Colon (tissue), 2 donors: ENCODE measurements around the gene PRODH.
"Not testable (repeated sequence)": the region's sequence is repeated elsewhere in the genome, so short reads cannot be mapped to it uniquely, and the experiment has no call there.

Source experiments
- FAIRE-seq: peaks from 2 replicates; lab custom pipeline; 2012; peaks lifted over from hg19 to GRCh38; lab: Jason Lieb, UNC
- donor health status: control.
- donor health status: control.

PRODH gene

DNA sequence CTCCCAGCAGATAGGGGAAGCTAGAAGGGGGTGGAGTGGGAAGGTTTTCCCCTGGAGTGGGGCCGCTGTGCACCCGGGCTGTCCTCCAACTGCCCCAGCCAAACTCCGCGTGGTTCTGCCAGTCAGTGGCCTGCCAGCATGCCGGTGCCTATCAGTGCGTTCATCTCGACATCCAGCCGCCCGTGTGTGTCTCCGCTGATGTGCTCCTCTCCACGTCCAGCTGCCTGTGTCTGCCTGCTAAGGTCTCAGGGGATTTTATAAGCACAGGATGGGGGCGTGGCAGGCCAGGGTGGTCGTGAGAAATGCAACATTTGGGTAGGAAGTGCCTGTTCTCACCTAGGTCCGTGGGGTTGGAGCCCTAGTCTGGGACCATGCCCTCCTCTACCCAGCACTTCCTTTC, 17.0 kb upstream of the PRODH start:
- not testable (repeated sequence) for FAIRE-seq

DNA sequence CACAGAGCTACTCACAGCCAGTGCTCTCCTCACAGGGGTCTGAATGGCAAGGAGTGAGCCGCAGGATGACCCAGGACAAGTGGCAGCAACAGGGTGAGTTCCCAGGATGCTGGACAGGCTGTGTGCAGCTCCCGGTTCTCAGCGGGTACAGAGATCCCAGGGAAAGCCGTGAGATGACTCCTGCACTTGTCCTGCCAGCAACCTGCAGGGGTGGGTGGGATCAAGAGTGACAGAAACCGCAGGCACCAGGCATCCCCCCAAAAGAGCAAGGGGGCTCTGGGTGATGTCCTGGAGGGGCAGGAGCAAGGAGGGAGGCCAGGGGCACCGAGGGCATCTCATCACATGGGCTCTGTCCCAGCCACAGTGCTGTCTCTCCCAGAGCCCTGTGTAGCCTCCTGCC, 15.9 kb upstream of the PRODH start:
- FAIRE-seq, result no peak

DNA sequence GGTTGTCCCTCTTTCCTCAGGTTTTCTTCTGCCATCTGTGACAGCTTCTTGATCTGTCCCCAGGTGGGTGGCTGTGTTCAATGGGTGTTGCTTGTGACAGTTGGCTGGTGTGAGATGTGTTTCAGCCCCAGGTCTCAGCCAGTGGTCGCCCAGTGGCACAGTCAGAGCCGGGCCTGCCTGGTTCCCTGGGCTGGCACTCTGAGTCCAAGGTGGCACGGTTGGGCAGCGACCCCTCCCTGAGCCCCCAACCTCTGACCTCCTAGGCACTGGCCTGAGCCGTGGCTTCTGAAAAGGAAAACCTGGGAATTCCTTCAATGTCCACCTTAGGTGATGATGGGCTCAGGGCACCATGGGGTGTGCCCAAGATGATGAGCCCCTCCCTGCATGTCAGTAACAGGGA, 14.0 kb upstream of the PRODH start:
- FAIRE-seq, result no peak

DNA sequence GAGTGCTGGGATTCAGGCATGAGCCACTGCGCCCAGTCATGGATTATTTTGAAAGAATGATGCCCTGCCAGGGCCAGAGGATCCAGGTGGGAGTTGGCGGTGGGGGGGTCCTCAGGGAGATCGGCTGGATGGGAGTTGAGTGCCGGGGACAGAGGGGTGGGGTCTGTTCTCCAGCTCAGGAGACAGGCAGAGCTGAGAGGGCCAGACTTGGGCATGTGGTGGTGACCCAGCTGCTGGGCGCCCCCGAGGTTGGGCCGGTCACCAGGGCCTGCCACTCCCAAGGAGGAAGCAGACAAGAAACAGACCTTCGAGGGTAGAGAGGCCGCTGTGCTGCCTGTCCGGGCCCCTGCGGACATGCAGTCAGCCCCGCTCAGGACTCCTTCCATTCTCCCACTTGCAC, 11.8 kb upstream of the PRODH start:
- FAIRE-seq, result no peak

DNA sequence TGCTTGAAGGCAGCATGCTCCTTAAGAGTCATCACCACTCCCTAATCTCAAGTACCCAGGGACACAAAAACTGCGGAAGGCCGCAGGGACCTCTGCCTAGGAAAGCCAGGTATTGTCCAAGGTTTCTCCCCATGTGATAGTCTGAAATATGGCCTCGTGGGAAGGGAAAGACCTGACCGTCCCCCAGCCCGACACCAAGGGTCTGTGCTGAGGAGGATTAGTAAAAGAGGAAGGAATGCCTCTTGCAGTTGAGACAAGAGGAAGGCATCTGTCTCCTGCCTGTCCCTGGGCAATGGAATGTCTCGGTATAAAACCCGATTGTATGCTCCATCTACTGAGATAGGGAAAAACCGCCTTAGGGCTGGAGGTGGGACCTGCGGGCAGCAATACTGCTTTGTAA, 11.0 kb upstream of the PRODH start:
- not testable (repeated sequence) for FAIRE-seq

DNA sequence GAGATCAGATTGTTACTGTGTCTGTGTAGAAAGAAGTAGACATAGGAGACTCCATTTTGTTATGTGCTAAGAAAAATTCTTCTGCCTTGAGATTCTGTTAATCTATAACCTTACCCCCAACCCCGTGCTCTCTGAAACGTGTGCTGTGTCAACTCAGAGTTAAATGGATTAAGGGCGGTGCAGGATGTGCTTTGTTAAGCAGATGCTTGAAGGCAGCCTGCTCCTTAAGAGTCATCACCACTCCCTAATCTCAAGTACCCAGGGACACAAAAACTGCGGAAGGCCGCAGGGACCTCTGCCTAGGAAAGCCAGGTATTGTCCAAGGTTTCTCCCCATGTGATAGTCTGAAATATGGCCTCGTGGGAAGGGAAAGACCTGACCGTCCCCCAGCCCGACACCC, 2.6 kb upstream of the PRODH start:
- FAIRE-seq, result not testable (repeated sequence)

DNA sequence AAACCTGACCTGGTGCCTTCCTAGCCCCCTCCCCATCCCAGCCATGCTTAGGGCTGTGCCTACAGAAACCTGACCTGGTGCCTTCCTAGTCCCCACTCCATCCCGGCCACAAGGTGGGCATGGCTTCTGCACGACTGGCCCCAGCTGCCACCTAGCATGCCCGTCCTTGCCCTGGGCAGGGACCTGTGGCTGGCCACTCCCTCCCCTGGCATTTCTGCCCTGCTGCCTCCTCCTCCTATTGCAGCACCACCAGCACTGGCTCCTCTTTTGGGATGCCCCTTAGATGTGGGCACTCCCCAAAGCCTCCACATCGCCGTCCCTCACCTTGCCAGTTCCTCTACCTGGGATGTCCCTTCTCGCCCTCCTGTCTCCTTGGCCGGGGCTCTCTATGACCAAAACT, 1.4 kb downstream of the PRODH start:
- not testable (repeated sequence) for FAIRE-seq

DNA sequence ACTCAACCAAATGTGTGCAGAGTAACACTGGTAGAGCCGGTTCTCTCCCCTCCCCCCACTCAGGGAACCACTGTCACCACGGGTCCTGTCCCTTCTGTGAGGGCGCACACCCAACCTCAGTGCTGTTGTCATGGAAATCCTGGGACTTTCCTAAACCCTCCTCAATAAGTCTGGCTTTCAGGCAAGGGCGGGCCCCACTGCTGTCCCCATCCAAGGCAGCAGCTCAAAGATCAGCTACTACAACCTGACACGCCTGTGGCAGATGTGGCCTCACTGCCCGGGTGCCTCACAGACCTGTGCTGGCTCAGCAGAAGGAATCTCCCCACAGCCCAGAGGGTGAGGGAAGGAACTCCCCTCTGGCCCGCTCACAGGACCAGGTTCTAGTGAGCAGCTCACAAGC, 2.2 kb downstream of the PRODH start:
- no peak for FAIRE-seq

DNA sequence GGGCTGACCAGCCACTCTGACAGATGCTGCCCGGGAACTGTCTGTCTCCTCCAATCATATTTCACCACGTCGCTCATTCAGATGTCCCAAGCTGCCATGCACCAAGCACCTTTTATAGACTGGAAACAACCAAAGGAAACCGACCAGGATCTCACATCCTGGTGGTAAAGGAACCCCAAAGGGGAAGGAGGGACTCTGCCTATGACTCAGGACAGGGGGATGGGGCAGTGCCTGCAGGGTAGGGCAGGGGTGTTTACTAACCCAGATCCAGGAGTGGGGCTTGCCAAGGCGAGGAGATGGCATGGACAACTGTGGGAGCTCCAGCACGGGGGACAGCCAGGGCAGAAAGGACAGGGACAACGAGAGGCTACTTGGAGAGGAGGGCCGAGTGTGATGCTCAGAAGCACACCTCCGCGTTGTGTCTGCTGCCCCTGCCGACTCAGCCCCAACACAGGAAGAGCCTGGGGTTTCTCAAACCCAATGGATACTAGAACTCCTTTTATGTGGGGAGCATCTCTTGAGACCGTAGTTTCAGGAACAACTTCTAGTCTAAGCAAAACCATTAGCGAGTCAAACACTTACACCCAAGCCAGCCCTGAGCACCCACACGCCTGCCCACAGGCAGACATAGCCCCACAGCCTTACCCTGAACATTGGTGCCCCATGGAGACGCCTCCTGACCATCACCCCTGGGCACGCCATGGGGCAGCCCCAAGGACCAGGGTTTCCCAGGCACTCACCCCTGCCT, 4.0 kb downstream of the PRODH start:
- no peak for FAIRE-seq

DNA sequence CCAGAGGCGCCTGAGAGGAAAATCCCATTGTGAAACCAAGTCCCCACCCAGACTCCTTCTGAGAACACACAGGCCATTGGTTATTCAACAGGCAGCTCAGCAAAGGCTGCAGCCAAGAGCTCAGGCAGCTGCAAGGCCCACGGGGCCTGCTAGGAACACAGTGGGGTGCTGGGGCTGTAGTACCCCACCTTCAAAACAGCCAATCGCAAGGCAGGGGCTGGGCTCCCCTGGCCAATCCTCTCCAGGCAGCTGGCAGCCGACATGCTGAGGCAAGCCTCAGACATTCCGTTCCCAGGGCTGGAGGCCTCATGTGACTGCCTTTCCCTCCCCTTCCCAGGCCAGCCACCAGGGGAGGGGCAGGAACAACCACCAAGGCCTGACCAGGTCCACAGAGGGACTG, 6.6 kb downstream of the PRODH start:
- FAIRE-seq, result no peak

DNA sequence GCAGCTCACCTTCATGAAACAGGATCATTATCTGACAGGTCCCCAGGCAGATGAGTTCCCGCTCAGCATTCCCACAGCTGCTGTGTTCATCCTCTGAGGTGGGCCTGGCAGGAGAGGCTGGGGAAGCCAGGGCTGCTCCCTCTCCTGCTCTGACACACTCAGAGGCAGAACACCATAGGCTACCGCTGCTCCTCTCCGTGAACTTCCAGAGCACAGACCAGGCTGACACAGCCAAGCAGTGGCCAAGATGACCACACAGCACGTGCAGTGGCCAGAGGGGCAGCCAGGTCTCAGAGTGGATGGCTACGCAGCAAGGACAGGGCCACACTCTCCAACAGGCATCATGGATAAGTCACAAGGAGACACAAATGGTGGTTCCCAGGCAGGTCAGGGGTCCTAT, 8.5 kb downstream of the PRODH start:
- FAIRE-seq, result no peak

DNA sequence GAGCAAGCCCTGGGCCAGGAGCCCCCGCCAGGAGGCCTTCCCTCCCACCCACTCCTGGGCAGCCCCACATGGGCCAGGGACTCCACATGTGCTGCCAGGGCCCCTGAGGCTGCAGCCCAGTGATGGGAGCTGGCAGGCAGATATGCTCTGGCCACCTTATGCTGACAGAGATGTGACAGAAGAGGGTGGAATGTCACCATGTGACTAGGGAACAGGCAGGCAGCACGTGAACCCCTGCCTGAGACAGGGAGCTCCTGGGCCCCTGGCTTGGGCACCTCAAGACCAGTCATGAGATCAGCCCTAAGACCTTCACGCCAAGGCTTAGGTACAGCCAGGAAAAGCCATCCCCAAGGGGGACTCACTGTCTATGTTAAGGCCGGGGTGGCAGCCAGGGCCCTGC, 9.1 kb downstream of the PRODH start:
- no peak for FAIRE-seq

DNA sequence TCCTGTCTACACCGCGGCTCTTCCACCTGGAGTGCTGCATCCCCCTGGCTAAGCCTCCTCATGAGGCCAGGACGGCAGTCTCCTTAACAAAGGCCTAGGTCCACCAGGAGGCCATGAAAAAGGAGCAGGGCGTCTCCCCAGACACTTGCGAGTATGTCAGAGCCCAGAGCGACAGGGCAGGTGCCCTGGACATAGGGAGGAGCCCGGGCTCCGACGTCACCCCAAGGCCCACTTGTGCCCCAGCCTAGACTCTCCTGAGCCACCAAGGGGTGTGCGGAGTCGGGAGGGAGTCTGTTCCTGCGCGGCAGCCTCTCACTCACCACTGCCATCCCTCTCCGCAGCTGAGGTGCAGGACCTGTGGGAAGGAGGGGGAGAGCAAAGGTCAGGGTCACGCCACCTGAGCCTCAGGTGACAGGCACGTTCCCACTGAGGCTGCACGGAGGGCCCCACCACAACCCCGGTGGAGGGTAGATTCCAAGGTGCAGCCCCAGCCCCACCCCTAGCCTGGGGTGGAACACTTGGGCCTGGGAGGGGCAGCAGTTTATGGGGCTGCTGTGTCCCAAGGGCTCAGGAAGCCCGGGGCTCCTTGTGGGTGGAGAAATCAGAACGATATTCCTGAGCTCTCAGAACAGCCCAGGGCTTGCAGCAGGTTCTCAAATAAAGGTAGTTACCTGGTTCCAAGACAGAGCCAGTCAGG, 10.6 kb downstream of the PRODH start:
- FAIRE-seq, result no peak

DNA sequence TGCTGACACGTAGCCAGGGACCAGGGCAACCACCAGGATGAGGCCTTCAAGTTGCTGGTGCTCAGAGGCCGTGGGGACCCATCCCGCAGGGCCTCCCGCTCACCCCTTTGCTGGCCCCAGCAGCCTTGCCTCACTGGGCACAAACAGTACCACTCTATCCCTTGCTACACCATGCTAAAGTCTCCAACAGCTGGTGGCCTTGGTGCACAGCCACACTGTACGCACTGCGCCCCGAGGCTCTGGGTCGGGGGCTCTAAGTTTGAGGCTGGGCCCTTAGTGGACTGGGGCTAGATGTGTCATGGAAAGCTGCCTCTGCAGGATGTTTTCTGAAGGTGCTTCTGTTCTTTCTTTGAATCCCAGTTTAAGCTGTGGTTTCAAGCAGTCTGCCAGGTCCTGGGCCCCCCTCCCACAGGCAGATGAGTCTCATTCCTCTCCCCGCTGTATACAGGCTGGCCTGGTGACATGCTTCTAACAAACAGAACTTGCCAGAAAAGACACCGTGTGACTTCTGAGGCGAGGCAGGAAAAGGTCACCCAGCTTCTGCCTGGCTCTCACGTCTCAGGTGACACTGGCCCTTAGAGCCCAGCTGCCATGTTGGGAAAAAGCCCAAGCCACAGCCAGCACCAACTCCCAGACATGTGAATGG, 15.7 kb downstream of the PRODH start:
- FAIRE-seq, result not testable (repeated sequence)

DNA sequence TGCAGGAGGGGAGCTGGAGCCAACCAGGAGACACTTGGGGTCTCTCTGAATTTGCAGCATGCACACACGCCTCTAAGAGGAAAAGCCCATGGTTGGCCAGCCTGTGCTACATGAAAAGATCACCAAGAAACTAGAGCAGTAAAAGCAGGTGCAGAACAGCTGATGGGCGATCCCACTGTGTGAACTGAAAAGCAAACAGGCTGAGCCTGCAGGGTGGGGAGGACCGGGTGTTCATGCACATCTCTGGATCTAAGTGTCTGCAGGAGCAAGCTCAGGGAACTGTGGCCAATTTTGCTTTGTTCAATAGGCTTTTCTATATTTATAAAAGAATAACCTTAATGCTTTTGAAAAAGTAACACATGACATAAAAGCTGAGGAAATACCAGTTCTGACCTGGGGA, 18.3 kb downstream of the PRODH start:
- not testable (repeated sequence) for FAIRE-seq

DNA sequence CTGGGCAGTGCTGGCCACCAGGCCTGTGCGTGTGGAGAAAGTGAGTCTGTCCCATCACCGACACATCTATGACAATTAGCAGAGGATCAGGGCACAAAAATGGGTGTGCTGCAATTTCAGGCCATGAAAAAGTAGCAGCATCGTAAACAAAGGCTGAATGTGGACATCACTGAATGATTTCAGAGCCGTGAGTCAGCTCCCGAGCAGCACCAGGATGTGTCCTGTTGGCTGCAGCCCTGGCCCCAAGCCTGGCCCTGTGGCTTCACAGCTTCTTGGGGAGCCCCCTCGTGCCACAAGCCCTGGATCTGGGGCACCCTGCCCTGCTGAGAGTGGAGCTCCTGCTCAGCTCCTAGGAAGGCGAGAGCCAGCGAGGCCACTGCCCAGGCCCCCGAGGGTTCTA, 20.5 kb downstream of the PRODH start:
- not testable (repeated sequence) for FAIRE-seq

DNA sequence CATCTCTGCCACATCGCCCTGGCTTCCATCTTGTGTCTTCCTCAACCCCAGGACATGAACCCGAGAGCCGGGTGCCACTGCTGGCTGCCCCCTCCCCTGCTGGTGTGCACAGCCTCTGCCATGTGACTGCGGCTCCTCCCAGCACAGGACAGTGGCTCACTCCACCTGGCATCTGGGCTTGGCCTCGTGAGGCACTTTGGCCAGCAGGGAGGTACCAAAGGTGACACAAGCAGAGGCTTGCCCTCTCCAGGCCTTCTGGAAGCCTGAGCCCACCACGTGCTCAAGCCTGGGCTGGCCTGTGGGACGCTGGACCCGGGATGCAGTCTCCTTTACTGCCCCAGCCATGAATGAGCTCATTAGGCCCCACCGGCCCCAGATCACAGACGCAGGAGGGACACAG, 21.5 kb downstream of the PRODH start:
- FAIRE-seq, result not testable (repeated sequence)

DNA sequence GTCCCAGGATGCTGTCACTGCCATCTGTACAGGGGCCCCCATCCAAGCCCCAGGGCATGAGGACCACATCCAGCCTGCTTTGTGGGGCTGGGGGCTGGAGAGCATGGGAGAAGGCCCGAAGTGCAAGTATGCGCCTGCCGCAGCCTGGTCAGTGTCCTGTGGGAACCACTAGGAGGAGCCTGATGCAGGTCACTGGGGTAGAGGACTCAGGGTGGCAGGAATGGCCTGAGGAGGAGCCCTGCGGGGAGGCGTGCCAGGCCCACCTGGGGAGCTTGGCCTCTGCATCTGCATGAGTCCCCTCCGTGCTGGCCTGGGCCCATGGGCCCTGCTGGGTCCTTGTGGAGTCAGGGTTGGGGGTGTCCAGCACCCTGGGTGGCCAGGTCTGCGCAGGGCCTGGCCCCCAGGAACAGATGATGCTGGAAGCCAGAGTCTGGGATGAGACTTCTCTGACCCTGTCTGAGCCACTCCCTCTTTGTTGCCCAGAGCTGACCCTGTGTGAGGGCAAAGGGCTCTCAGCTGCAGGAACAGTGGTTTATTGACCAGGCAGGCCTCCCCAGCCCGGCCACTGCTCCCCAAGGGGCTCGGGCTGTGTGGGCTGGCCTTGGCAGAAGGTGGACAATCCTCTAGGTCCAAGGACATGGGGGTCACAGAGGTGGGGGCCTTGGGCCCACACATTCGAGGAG, 23.7 kb downstream of the PRODH start:
- not testable (repeated sequence) for FAIRE-seq

DNA sequence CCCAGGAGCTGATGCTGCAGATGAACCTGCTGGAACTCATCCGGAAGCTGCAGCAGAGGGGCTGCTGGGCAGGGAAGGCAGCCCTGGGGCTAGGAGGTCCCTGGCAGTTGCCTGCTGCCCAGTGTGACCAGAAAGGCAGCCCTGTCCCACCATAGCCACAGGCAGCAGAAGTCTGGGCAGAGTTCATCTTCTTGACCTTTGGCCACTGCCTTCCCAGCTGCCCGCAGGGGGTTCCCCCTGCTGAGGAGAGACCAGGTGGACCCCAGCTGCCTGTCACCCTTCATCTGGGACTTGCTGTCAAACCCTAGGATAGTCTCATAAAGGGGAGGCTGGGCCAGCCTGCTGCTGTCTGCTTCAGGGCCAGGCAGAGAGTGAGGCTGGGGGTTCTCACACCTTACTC, 24.6 kb downstream of the PRODH start:
- FAIRE-seq, result not testable (repeated sequence)

DNA sequence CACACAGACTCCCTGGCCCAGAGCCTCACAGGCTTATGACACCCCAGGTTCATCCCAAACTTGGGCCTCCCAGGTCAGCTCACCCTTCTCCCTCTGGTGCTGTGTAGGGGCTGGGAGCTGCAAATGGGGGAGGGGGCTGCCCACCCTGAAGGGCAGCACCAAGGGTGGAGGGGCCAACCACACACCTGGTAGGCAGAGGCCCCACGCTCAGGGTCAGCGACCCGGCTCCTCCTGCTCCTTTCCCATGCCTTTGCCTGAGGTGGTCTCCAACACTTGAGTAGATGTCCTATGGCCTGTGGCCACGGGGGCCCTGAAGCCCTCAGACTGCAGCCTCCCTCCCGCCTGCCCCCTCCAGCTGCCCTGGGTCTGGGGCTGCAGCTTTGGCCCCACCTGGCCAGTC, 26.5 kb downstream of the PRODH start:
- no peak for FAIRE-seq

DNA sequence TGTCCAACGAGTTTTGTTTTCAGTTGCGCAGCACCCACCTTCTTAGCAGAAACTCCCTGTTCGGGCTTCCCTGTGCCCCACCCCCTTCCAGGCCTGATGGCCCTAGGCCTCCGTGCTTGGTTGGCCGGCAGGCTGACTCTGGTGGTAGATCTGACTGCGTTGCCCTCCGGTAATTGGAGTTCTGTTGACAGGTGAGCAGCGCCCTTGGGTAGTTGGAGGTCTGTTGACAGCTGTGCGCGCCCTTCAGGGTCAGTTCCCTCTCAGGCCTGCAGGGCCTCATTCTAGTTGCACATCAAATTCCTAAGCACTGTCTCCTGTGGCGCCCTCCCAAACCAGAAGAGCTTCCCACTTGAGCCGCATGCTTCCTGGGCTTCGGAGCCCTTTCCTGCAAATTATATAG, 29.2 kb downstream of the PRODH start:
- FAIRE-seq, result no peak

DNA sequence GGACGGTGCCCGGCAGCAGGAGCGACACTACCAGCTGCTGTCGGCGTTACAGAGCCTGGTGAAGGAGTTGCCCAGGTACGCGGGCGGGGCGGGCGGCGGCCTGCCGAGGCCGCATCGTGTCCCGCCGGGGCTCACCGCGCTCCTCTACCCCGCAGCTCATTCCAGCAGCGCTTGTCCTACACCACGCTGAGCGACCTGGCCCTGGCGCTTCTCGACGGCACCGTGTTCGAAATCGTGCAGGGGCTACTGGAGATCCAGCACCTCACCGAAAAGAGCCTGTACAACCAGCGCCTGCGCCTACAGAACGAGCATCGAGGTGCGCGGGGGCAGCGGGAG, 29.7 kb downstream of the PRODH start:
- not testable (repeated sequence) for FAIRE-seq
